ENCODE data around the gene ZNF526. TPM values are rescaled to one million over a fixed set of nuclear protein-coding genes. Genes with fewer than 3 reads are reported as not detected.

ZNF526 gene
- total RNA-seq, 1 experiment from 2014 or later, result 19.4 TPM

- peaks cover 22% of the 10 kb centered on the region for H3K36me3 Mint-ChIP-seq (ENCODE audit: insufficient read depth, unreplicated experiment)
- DNase-seq, result no peak
- TF ChIP-seq CTCF (IDR thresholded peaks at IDR 0.05; ENCODE audit: insufficient read depth in 1 of 2, low read depth in 1 of 2, low read length in 1 of 2, severe bottlenecking in 1 of 2, unreplicated experiment in 1 of 2), result no peak
- Histone ChIP-seq H3K4me3 (ENCODE audit: low read depth, low read length) (no peak overlapping the region), H3K36me3 (ENCODE audit: control insufficient read depth, insufficient read depth, low read length) (0 out of 2 replicates have a peak, but pooled peaks cover 1% of the 10 kb centered on the region), H3K9me3 (no peaks in the 10 kb centered on the region; the same call in 1 of the 2 replicates), H3K27me3 (replicated peaks; ENCODE audit: control insufficient read depth, insufficient read depth, low read length) (no peaks in the 10 kb centered on the region; the same call in 1 of the 2 replicates), H3K4me1 (peaks cover 11% of the 10 kb centered on the region; the same call in 1 of the 2 replicates)
- H3K27me3 Mint-ChIP-seq (ENCODE audit: insufficient read depth, unreplicated experiment), result peaks cover 3% of the 10 kb centered on the region
- BruUV-seq (replicated peaks), result no TSS peak
- H3K9me3 Mint-ChIP-seq (ENCODE audit: unreplicated experiment), result peaks cover 13% of the 10 kb centered on the region
- intact Hi-C loops (cut with micrococcal nuclease; ENCODE audit: unreplicated experiment), result no loop called here
- POLR2A ChIA-PET, result no interaction called here
- CTCF ChIA-PET, result no interaction called here
- H3K27ac Mint-ChIP-seq (ENCODE audit: unreplicated experiment), result no peak overlapping the region
- no peaks in the 10 kb centered on the region for H3K4me1 Mint-ChIP-seq (ENCODE audit: low read depth, unreplicated experiment)
- no peak overlapping the region for H3K4me3 Mint-ChIP-seq (ENCODE audit: unreplicated experiment)
Measured at GRCh38 chr19:42193294-42193693, 26.8 kb upstream of the ZNF526 start.

GRCh38 chr19:42193706-42194105 lies 26.4 kb upstream of the ZNF526 start:
- no peak for DNase-seq
- POLR2A ChIA-PET, result no interaction called here
- Mint-ChIP-seq H3K27ac (ENCODE audit: unreplicated experiment) (no peak overlapping the region), H3K27me3 (ENCODE audit: insufficient read depth, unreplicated experiment) (peaks cover 3% of the 10 kb centered on the region), H3K4me1 (ENCODE audit: low read depth, unreplicated experiment) (no peaks in the 10 kb centered on the region), H3K36me3 (ENCODE audit: insufficient read depth, unreplicated experiment) (peaks cover 22% of the 10 kb centered on the region), H3K9me3 (ENCODE audit: unreplicated experiment) (peaks cover 13% of the 10 kb centered on the region), H3K4me3 (ENCODE audit: unreplicated experiment) (no peak overlapping the region)
- no peak for TF ChIP-seq CTCF (IDR thresholded peaks at IDR 0.05; ENCODE audit: insufficient read depth in 1 of 2, low read depth in 1 of 2, low read length in 1 of 2, severe bottlenecking in 1 of 2, unreplicated experiment in 1 of 2)
- Histone ChIP-seq H3K36me3 (ENCODE audit: control insufficient read depth, insufficient read depth, low read length) (peaks cover 3% of the 10 kb centered on the region; the same call in 1 of the 2 replicates), H3K9me3 (no peaks in the 10 kb centered on the region; the same call in 1 of the 2 replicates), H3K4me3 (ENCODE audit: low read depth, low read length) (no peak overlapping the region), H3K4me1 (peaks cover 11% of the 10 kb centered on the region; the same call in 1 of the 2 replicates), H3K27me3 (replicated peaks; ENCODE audit: control insufficient read depth, insufficient read depth, low read length) (no peaks in the 10 kb centered on the region; the same call in 1 of the 2 replicates)
- intact Hi-C loops (cut with micrococcal nuclease; ENCODE audit: unreplicated experiment), result no loop called here
- BruUV-seq (replicated peaks), result no TSS peak
- CTCF ChIA-PET, result no interaction called here

GRCh38 chr19:42196011-42197001 lies 23.8 kb upstream of the ZNF526 start:
- no peaks in the 10 kb centered on the region for H3K27me3 Mint-ChIP-seq (ENCODE audit: insufficient read depth, unreplicated experiment)
- no peak overlapping the region for H3K4me3 Mint-ChIP-seq (ENCODE audit: unreplicated experiment)
- H3K27ac Mint-ChIP-seq (ENCODE audit: unreplicated experiment), result no peak overlapping the region

More at GRCh38 chr19:42196011-42197001, 23.8 kb upstream of the ZNF526 start:
- POLR2A ChIA-PET, result no interaction called here
- intact Hi-C loops (cut with micrococcal nuclease; ENCODE audit: unreplicated experiment), result no loop called here
- Mint-ChIP-seq H3K9me3 (ENCODE audit: unreplicated experiment) (peaks cover 13% of the 10 kb centered on the region), H3K36me3 (ENCODE audit: insufficient read depth, unreplicated experiment) (peaks cover 29% of the 10 kb centered on the region), H3K4me1 (ENCODE audit: low read depth, unreplicated experiment) (no peaks in the 10 kb centered on the region)
- DNase-seq, result no peak
- no TSS peak for BruUV-seq (replicated peaks)
- H3K27me3 ChIP-seq (replicated peaks; ENCODE audit: control insufficient read depth, insufficient read depth, low read length), result no peaks in the 10 kb centered on the region
- no peak overlapping the region for H3K4me3 ChIP-seq (ENCODE audit: low read depth, low read length)
- H3K4me1 ChIP-seq, result peaks cover 10% of the 10 kb centered on the region; the same call in 1 of the 2 replicates
- H3K36me3 ChIP-seq (ENCODE audit: control insufficient read depth, insufficient read depth, low read length), result peaks cover 4% of the 10 kb centered on the region; the same call in 1 of the 2 replicates
- no peaks in the 10 kb centered on the region; the same call in 1 of the 2 replicates for H3K9me3 ChIP-seq
- TF ChIP-seq CTCF (IDR thresholded peaks at IDR 0.05; ENCODE audit: insufficient read depth in 1 of 2, low read depth in 1 of 2, low read length in 1 of 2, severe bottlenecking in 1 of 2, unreplicated experiment in 1 of 2), result no peak
- CTCF ChIA-PET, result no interaction called here
